Activated CD8-positive, alpha-beta memory T cell treated with anti-CD3 and anti-CD28 coated beads, Interleukin-2, amount 50 U/mL, for 4 hours (primary cell): ENCODE results near the gene HOXB4.

Source experiments
- DNase-seq: peaks from one replicate; pipeline ENCODE4 v3.0.0-alpha.2; 2020

Gene HOXB4

DNA sequence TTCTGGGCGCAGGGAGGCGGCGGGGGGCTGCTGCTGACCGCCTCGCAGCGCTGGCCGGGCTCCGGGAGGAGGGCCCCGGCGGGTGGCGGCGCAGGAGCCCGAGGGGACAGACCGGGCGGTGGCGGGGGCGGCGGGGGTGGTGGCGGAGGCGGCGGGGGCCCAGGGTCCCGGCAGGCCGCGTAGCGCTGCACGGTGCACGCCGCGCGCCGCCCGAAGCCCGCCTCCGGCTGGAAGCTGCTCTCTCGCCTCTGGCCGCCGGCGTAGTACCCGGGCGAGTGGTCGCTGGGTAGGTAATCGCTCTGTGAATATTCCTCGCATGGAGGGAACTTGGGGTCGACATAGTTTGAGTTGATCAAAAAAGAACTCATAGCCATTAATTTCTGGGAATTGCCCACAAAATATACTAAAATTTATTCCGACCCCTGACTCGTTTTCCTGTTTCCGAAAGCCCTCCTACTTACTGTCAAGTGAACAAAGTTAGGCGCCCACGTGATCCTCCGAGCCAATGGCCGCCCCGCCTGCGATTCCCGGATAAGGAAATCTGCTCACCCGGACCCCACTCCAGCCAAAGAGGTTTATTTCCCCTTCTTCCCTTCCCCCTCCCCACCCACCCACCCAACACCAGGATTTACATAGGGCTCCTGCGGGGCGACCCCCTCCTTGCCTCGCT is at the start of gene HOXB4:
Gene HOXB4, minus strand, starts transcription at position 405 of the 670 bp plus-strand sequence. Its CDS starts 31 bp downstream, at position 374.
- DNase-seq, result peak; percentile 62

DNA sequence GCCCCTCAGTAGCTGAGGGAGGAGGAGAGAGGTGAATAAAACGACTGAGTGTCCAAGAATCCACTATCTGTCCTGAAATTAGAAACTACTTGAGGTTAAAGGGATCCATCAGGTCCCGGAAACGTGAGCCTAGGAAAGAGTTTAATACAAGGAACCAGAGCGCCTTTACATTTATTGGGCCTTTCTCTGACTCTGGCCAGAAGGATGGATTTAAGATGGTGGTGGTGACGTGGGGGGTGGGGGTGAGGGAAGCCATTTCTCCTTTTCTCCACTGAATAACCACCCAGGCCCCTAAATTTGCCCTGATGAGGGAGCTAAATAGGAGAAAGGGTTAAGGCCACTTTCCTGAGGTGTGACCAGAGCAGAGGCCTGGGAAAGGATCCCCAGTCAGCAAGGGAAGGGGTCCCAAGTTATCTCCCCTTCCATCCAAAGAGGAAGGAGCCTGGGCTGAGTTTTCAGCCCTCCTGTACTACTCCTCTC is 49.0 kb upstream of the HOXB4 start:
- DNase-seq, result no peak

DNA sequence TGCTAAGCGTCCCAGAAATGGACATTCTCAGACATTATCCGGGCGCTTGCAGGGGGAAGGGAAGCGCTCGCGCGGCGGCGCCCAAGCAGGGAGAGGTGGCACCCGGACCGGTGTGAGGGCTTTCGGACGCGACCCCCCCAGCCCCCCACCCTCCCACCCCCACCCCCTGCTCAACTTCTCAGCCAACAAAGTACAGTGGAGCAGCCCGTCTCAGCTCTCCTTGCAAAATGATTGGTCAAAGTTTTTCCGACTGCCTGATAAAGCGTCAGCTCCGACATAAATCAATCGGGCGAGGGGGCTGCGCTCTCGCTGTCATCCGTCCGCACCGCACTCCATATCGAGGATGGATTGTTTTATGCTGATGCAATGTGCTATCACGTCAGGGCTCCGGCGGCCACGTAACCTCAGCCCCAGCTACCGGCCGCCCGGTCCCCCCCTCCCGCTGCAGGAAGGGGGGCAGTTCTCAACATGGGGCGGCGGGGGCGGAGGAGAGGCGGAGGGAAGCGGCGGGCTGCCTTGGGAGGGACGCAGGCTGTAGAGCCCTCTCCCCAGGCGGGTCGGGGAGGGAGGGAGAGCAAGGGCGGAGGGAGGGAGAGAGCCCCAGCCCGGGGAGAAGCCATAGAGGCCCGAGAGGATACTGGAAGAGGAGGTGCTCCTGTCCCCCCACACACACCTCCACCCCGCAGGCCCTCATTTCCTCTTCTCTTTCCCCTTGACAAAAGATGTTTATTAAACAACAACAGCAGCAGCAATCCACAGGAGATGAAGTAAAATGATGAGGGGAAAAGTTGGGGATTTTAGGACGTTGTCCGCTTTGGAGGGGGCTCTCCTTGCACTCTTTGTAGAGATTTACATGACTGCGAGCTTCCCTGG is 48.3 kb upstream of the HOXB4 start, which contains the start of gene HOXB9:
Gene HOXB9, minus strand, starts transcription at position 114 of the 873 bp plus-strand sequence. Its CDS starts 89 bp downstream, at position 25.
- peak; percentile 68 for DNase-seq

DNA sequence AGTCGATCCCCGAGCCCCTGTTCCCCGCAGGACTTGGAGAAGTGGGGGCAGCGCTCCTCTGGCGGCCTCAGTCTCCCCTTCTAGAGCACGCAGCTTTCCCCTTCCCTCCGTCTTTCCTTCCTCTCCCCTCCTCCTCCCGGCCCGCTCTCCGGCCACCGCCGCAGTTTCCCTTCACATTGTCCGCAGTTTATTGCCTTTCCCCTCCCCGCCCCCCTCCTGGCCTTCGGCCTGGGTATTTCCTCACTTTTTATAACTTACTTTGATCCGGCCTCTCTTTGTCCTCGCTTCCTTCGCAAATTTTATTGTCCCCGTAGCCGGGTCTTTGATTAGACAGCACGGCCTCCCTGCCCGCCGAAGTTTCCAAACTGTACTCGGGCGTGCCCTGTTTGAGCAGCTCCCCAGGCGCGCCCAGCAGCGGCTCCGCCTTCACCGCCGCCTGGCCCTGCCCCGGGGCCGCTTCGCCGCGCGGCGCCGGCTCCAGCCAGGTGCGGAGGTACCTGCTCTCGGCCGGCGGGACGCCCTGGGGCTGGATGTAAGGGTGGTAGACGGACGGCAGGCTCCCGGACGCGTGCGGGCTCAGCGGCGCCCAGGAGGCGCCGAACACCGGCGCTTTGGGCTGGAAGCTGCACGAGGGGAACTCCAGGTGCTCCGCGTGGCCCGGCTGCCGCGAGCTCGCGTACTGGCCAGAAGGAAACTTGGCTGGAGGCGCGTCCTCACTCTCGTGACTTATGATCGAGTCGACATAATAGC is 47.5 kb upstream of the HOXB4 start:
- peak; percentile 52 for DNase-seq

DNA sequence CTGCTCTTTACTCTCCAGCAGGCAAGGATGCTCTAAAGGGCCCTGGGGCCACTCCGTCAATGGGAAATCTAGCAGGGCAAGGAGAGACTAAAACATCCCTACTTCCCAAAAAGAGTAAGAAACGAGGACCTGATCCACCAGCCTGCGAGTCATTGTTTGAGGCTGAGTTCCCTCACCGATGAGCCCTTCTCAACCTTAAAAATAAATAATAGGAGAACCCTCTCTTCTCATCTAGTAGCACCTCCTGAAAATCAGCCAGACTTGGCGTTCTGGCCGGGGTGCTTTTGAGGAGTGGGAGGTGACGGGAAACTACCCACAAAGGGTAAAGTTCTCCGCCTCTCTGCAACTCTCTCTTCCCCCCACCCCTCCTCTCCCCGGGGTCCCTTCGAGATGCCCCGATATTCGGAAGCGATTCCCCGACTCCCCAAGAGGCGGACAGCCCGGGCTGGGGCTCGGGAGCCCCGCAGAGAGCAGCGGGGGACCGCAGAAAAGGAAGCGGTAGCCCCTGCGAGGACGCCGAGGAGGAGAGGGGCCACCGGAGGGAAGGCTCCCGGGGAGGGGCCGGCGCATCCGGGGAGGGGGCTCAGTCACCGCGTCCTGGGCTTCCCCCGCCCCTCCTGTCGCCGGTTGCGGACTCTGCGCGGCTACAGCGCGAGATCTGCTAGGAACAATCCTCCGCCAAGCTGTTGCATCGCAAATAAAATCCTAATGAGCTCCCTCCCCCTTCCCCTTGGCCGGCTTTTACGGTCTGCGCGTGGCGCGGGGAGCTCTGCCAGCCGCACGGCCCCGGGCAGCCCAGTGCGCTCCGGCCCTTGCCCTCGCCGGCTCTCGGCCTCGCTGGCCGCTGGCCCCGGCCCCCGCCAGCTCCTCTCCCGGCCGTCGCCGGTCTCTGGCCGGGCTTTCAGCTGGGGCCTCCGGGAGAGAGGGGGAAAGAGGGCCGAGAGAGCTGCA is 46.7 kb upstream of the HOXB4 start:
- no peak for DNase-seq

DNA sequence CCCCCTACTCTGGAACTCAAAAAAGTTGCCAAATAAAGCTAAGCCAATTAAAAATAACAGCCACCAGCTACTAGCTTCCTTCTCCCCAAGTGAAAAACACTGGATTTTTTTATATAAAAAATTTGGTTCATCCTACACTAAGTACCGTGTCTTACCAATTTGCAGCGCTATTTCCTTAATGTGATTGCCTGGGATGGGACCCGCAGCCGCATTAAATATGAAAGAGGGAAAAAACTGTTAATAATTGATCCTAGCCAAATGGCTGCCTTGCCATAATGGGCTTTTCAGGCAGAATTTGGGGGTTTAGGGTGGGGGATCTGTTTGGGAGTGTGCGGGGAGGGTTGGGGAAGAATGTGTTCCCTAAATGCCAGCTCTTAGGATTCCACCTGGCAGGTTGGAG is 46.0 kb upstream of the HOXB4 start:
- DNase-seq, result no peak

DNA sequence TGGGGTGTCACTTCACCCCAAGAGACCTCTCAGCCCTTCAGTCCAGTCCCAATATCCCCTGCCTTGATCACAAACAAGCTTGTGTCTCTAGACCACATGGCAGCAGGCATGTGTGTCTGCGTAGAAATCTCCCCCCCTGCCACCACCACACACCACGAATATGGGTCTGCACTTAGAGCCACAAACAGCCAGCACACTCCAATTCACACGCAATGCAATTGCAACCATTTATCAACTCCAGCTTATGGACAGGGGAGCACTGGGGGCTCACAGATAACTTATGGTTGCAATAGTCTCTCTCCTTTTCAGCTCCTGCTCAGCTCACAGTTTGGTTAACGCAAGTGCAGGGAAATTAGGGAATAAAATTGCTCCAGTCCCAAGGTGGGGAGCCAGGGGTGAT is 45.4 kb upstream of the HOXB4 start:
- no peak for DNase-seq

DNA sequence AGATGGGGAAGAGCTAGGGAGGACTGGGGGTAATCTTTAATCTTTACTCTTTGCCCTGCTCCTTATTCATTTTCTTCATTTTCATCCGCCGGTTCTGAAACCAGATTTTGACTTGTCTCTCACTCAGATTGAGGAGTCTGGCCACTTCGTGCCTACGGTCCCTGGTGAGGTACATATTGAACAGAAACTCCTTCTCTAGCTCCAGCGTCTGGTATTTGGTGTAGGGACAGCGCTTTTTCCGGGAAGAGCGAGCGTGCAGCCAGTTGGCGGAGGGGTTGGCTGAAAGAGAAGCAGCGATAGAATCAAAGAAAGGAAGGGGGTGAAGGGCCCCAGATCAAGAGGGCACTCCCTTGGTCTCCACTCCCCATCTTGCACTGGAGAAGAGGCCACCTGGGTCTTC is 44.7 kb upstream of the HOXB4 start:
- no peak for DNase-seq

DNA sequence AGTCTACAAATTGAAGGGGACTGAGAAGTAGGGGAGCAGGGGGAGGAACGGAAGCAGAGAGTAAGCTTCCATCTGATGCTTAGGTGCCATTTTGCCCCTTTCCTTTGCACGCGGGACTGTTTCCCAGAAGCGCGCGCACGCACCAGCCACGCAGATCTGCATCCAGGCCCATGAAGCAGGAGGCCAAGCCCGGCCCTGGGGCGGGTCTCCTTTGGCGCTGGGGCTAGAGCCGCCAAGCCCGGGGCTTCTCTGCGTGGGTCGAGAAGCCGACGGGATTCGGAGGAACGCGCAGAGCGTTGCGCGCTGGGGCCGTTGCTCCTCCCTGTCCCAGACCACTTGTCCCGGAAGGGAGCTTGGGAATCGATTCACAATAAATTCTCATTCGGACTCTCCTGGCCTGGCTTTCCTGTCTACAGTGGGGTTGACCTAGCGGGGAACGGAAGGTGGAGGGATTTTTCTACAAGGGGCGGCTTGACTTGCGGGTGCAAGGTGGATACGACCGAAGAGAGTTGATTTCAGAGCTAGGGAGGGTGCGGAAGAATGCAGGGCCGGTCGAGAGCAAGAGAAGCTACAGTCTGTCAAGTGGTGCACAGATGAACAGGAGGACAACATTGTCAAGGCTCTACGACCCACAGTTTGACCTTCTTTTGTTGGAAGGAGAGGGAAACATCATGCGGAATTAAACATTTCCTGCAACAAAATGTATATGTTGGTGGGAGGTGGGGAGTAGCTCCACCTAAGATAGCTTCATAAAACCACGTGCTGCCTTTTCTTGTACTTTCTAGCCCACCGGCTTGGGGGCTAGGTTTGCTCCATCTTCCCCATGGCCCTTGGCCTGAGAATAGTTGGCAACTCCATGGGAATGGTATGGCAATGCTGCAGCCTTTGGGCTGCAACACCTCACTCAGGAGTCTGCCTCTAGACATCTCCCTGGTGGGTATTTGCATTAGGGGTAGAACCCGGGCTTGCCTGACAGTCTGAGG is 43.6 kb upstream of the HOXB4 start:
- no peak for DNase-seq

DNA sequence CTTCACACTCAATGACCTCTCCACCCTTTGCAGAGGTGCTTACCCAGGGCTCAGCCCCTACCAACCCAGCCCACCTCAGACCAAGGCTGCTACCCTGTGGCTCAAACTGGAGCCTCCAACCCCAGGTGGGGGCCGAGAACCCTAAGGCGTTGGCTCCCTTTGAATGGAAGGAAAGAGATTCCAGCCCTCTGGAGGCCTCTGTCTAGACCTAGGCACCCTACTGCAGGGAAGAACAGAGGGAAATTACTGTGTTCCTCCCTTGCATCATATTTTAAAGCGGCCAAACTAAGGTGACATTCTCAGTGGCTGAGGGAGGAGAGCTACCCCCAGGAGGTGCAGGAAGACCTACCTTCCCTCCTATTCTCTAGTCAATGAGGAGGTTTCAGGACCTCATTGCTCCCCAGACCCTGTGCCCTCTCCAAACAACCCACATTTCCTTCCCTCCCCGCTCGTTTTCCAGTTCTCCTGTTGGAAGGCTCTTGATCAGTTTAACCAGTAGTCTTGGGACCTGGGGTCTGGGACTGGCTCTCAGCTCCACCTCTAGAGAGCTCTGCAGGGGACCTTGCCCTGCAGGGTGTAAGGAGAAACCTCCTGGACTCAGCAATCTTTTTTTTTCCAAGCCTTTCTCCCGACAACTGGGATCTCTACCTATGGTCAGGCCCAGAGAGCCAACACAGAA is 42.5 kb upstream of the HOXB4 start:
- no peak for DNase-seq

DNA sequence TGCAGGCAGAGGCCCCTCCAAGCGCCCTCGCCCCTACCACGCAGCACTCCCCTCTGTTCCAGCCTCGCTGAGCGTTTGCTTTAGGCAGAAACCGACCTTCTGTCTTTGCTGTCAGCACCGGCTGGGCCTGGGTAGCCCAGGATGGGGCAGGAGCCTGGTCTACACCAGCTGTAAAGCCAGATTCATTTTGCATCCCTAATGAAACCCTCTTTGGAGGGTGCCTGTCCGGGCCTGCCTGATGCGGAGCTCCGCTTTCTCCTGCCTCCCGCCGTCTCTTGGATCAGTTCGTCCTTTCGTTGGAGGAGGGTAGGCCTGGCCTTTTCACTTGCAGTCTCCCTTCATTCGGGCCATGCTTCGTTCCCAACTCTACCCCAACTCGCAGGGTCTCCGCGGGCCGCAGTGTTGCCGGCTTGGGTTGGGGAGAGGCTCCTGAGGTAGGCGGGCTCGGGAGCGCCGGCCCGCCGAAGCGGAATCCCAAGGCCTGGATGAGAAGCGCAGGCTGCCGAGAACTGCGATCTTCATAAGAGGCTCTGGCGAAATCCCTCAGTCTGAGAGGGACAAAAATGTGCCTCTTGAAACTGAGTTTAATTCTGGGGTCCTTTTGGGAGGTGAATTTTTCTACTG is 41.8 kb upstream of the HOXB4 start:
- no peak for DNase-seq

DNA sequence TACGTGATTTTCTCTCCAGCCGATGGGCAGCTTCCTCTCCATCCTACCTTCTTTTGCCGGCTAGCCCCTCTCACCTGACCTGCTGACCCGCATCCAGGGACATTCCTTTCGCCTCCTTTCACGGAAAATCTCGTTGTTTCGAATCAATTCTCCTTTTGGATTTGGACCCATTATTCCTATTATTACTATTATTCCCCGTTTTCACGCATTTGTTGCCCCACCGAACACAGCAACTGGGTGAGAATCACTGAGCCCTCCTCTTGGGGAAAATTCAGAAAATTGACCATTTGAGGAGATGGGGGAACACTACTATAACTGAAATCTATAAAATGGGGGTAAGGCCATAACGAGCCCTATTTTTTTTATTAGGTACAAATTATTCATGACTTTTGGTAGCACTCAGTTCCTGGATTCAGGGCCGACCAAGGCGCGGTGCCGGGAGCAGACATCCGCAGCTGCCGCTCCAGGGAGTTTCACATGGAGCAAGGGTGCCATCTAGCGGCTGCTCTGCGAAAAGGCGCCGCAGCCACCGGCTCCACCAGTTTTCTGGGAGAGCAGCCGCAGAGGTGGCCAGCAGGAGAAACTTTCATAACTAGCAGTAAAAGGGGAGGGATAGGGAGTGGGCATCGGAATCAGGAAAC is 40.2 kb upstream of the HOXB4 start:
- DNase-seq, result peak; percentile 86

DNA sequence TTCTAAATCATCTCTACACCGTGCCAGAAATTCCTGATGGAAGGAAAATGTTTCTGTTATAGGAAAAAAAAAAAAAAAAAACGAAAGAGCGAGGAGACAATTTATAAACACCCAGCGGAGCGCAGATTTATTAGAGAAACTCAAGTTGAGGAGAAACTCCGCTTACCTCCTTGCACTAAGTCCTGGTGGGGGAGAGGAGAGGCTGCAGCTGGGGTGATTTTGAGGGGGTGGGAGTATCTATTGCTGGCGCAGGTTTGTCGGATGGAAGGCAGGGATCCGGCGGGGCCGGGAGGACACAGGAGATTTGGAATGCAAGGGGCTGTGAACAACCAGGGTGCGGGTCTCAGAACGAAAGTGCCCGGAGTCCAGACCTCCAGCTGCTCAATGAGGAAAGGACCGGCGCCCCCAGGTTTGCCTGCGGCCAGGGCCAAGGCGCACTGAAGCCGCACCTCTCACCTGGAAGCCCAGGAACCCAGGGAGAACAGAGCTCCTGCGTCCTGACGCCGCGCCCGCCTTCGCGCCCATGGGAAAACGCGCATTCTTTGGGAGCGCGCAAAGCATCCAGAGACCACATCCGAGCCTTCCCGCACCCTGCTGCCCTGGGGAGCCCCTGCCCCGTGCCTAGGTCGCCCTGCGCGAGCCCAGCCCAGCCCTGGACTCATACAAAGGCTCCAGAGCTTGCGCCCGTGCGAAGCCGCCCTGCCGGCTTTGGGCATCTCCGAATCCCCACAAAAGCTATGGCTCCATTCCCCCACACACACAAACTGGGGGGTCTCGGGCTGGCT is 39.5 kb upstream of the HOXB4 start:
- DNase-seq, result no peak

DNA sequence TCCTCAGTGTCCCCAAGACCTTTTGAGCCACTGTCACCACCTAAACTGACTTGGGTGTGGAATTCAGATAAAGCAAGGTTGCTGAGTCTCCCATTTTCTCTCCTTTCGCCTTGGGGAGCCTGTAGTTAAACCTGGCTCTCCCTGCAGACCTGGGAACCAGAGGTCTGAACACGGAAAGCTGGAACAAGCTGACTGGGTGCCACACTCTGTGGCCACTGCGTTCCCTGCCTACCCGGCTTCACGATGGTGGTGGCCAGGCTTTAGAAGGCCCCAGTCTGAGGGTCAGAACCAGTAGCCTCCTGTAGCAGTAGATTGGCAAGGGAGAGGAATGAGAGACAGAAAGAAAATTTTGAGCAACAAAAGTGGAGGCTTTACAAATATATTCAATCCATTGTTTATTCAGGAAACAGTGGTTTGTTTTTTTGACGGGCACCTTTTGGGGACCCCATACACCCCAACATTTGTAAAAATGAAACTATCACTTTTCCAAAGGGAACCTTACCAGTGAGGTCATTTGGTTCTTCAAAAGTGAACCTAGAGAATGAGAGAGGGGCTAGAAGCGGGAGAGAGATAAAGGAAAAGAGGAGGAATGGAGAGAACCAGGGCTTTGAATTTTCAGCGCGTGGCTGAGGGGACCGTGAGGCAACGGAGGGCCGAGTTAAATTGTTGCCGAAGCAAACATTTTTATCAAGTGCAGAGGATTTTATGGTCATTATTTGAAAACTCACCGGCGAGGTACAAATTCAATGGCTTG is 38.7 kb upstream of the HOXB4 start:
- DNase-seq, result no peak

DNA sequence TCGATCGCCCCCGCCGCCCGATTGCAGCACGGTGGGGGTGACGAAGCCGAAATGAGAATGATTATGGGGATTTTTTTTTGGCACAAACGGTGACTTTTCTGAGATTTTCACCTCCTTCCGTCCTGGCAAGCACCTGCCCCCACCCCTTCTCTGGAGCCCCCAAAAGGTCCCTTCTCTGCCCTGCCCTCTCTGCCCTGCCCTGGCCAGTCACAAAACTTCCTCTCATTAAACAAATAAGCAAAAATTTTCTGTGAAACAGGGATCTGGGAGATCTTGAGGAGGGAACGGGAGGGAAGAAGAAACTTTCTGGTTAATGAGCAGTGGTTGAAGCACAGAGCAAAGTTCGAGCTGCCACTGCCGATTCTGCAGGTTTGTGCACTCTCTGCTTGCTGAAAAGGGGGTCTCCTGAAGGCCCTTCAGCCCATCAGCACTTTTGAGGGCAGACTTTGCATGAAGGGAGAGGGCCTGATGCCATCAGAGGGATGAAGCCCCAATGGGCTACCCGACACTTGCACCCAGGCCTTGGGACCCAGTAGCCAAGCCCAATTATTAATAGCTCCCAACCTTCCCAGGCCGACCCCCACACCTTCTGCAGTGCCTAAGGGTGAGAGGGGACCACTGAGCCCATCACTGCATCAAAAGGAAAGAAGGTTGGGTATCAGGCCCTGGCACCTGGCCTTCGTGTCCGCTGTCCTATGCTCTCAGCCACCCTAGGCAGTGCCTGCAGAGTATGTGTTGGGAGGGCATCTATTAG is 38.0 kb upstream of the HOXB4 start:
- DNase-seq, result no peak

DNA sequence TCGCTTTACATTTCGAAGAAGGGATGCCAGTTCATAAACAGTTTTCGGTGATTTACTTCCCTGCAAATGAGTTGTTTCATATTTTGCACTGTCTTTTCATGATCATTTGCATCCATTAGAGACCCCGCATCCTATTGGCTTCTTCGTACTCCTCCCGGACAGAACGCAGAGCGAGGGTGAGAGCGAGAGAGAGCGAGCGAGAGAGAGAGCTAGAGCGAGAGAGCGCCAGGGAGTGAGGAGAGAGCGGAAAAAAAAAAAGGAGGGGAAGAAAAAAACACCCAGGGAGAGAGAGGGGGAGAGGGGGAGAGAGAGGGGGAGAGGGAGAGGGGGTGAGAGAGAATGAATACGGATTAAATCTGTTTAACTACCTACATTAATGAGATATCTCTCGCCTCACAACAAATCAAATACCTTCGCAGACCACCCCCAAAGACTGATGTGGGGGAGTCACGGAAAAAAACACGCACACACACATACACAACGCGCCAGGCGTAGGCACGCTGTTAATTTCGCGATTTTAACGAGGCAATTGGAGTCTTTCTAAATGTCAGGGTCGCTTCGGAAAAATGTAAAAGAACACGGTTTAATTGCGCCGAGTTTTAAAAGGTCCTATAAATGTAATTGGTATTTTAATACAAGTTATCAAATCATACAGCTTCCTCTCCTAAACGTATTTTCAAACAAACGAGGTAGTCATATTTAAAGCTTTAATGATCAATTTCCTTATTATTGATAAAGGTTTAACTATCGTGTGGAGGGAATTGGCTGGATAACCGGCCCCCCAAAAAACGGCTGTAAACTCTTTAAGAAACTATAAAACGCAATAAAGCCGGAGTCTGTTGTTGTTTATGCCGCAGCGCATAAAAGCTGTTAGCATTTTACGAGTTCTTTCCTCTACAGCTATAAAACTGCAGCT is 37.2 kb upstream of the HOXB4 start, which contains the start of gene HOXB8:
Gene HOXB8, minus strand, starts transcription at position 246 of the 916 bp plus-strand sequence. CDS start 588 bp downstream, outside the sequence.
- no peak for DNase-seq
